PFSK-1 (cell line): ENCODE results near the gene DLGAP1.

Experiments
- POLR2AphosphoS5 ChIP-seq: IDR thresholded peaks from 2 replicates; pipeline ENCODE4 v1.6.1; 2012; ENCODE audit warnings: low read depth, mild to moderate bottlenecking, control low read depth, low read length, moderate library complexity
- SIN3A ChIP-seq: IDR thresholded peaks from 2 replicates; pipeline ENCODE4 v1.6.1; 2012; ENCODE audit warnings: mild to moderate bottlenecking, low read length, moderate library complexity, borderline replicate concordance; ENCODE audit not compliant: insufficient read depth

DNA sequence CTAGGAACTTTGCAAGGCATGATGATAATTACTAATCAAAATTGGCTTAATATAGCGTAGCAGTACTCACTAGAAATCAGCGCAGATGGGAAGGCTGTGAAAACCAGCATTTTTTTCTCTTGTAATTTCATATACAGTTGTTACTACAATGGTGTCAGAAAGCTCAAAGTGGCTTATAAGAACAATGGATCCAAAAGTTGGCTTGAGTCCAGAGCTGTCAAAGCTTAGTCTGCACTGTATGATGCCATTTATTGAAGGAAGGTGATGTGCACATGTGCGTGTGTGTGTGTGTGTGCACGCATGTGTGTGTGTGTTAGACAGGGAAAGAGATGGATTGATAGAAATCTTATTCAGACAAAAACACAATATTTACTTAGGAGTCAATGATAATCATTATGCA, 663.9 kb downstream of the DLGAP1 start:
- no peak for TF ChIP-seq POLR2AphosphoS5
- TF ChIP-seq SIN3A, result no peak
